HEK293 (cell line): ENCODE data around the gene OAT.

Experiments
- CTCF ChIA-PET: fragments of 350-600 bp; formaldehyde crosslinking; extraction: SDS; loops from one replicate; lab custom pipeline; 2021; ENCODE audit warnings: antibody characterized with exemption; lab: Yijun Ruan, JAX
- POLR2A ChIA-PET: fragments of 300-600 bp; formaldehyde crosslinking; extraction: SDS; loops from one replicate; lab custom pipeline; 2020; ENCODE audit warnings: antibody characterized with exemption, inconsistent platforms; lab: Yijun Ruan, JAX
- H3K27ac ChIP-seq: fragments of 200-500 bp; sonication (Bioruptor generic); 2 replicates; pipeline ENCODE4 v1.5.1; 2014; ENCODE audit warnings: low read depth, low read length, control low read depth, inconsistent platforms; ENCODE audit errors: extremely low read depth
- H3K36me3 ChIP-seq, 2 experiments: fragments of 200-500 bp in 1 of 2; sonication (Bioruptor generic) in 1 of 2; 1 replicate in 1 of 2; 2 replicates in 1 of 2; pipeline ENCODE4 v1.5.1; 2014 to 2017; ENCODE audit warnings: inconsistent platforms in 2 of 2, low read length in 2 of 2; ENCODE audit not compliant: control insufficient read depth in 2 of 2, insufficient read depth in 1 of 2
- H3K4me1 ChIP-seq: fragments of 200-500 bp; sonication (Bioruptor generic); 2 replicates; pipeline ENCODE4 v1.5.1; 2014; ENCODE audit warnings: mild to moderate bottlenecking, low read length, inconsistent platforms; ENCODE audit not compliant: control insufficient read depth, insufficient read depth
- H3K4me3 ChIP-seq: 2 replicates; pipeline ENCODE4 v1.5.1; 2011; ENCODE audit warnings: low read depth, mild to moderate bottlenecking, control low read depth, low read length, moderate library complexity
- H3K9me3 ChIP-seq: fragments of 200-500 bp; sonication (Bioruptor generic); 2 replicates; pipeline ENCODE4 v1.5.1; 2014; ENCODE audit warnings: low read depth, low read length, inconsistent platforms; ENCODE audit not compliant: control insufficient read depth, insufficient read depth
- AEBP2 ChIP-seq: fragments of 450-650 bp; formaldehyde crosslinking; IDR thresholded peaks from 2 replicates; pipeline ENCODE4 v1.5.1; 2016; ENCODE audit warnings: missing biosample characterization, missing genetic modification characterization, borderline replicate concordance
- ATF2 ChIP-seq: fragments of 450-650 bp; formaldehyde crosslinking; IDR thresholded peaks from 2 replicates; pipeline ENCODE4 v1.5.1; 2016; ENCODE audit warnings: missing biosample characterization, missing genetic modification characterization, low read depth
- ELK4 ChIP-seq: IDR thresholded peaks from 2 replicates; pipeline ENCODE4 v1.6.1; 2011; ENCODE audit warnings: mild to moderate bottlenecking, low read depth, low read length, borderline replicate concordance
- GFI1B ChIP-seq: fragments of 450-650 bp; formaldehyde crosslinking; IDR thresholded peaks from 2 replicates; pipeline ENCODE4 v1.5.1; 2016; ENCODE audit warnings: missing biosample characterization, missing genetic modification characterization
- GLI2 ChIP-seq: fragments of 450-650 bp; formaldehyde crosslinking; IDR thresholded peaks from 2 replicates; pipeline ENCODE4; 2017; ENCODE audit warnings: missing biosample characterization, missing genetic modification characterization, low read depth, borderline replicate concordance
- PRDM6 ChIP-seq: fragments of 450-650 bp; formaldehyde crosslinking; IDR thresholded peaks from 2 replicates; pipeline ENCODE4 v1.5.1; 2017; ENCODE audit warnings: missing biosample characterization, missing genetic modification characterization
- TRIM28 ChIP-seq: IDR thresholded peaks from 2 replicates; pipeline ENCODE4 v1.6.1; 2011; ENCODE audit warnings: low read length, control low read depth, borderline replicate concordance
- ZBTB10 ChIP-seq: fragments of 450-650 bp; formaldehyde crosslinking; IDR thresholded peaks from 2 replicates; pipeline ENCODE4 v1.5.1; 2016; ENCODE audit warnings: missing biosample characterization, missing genetic modification characterization
- ZBTB21 ChIP-seq: fragments of 450-650 bp; formaldehyde crosslinking; IDR thresholded peaks from 2 replicates; pipeline ENCODE4 v1.5.1; 2017; ENCODE audit warnings: missing biosample characterization, missing genetic modification characterization
- ZNF148 ChIP-seq: fragments of 450-650 bp; formaldehyde crosslinking; IDR thresholded peaks from 2 replicates; pipeline ENCODE4 v1.5.0; 2017; ENCODE audit warnings: missing biosample characterization, missing genetic modification characterization, borderline replicate concordance
- ZNF155 ChIP-seq: fragments of 450-650 bp; formaldehyde crosslinking; IDR thresholded peaks from 2 replicates; pipeline ENCODE4 v1.5.1; 2016; ENCODE audit warnings: missing biosample characterization, missing genetic modification characterization
- ZNF157 ChIP-seq: fragments of 450-650 bp; formaldehyde crosslinking; IDR thresholded peaks from 2 replicates; pipeline ENCODE4 v1.5.1; 2016; ENCODE audit warnings: missing biosample characterization, missing genetic modification characterization
- ZNF341 ChIP-seq: fragments of 450-650 bp; formaldehyde crosslinking; IDR thresholded peaks from 2 replicates; pipeline ENCODE4; 2016; ENCODE audit warnings: low read depth, missing biosample characterization, missing genetic modification characterization
- ZNF362 ChIP-seq: fragments of 450-650 bp; formaldehyde crosslinking; IDR thresholded peaks from 2 replicates; pipeline ENCODE4 v1.5.1; 2016; ENCODE audit warnings: missing biosample characterization, missing genetic modification characterization
- ZNF37A ChIP-seq: fragments of 450-650 bp; IDR thresholded peaks from 2 replicates; pipeline ENCODE4 v1.5.1; 2018; ENCODE audit warnings: missing biosample characterization, missing genetic modification characterization
- ZNF416 ChIP-seq: fragments of 450-650 bp; formaldehyde crosslinking; IDR thresholded peaks from 2 replicates; pipeline ENCODE4 v1.5.1; 2016; ENCODE audit warnings: missing biosample characterization, missing genetic modification characterization
- ZNF529 ChIP-seq: fragments of 450-650 bp; formaldehyde crosslinking; IDR thresholded peaks from 2 replicates; pipeline ENCODE4 v1.5.1; 2017; ENCODE audit warnings: missing genetic modification characterization, missing biosample characterization; ENCODE audit not compliant: insufficient replicate concordance
- ZNF596 ChIP-seq: fragments of 450-650 bp; IDR thresholded peaks from 2 replicates; pipeline ENCODE4 v1.5.0; 2018; ENCODE audit warnings: missing biosample characterization, mild to moderate bottlenecking, missing genetic modification characterization, moderate library complexity
- ZNF600 ChIP-seq: fragments of 450-650 bp; formaldehyde crosslinking; IDR thresholded peaks from 2 replicates; pipeline ENCODE4 v1.5.1; 2016; ENCODE audit warnings: missing biosample characterization, missing genetic modification characterization
- ZNF610 ChIP-seq: fragments of 450-650 bp; formaldehyde crosslinking; IDR thresholded peaks from 2 replicates; pipeline ENCODE4 v1.5.1; 2016; ENCODE audit warnings: missing biosample characterization, missing genetic modification characterization, borderline replicate concordance
- ZNF629 ChIP-seq: fragments of 450-650 bp; formaldehyde crosslinking; IDR thresholded peaks from 2 replicates; pipeline ENCODE4 v1.5.1; 2017; ENCODE audit warnings: missing biosample characterization, missing genetic modification characterization
- ZNF654 ChIP-seq: fragments of 450-650 bp; formaldehyde crosslinking; IDR thresholded peaks from 2 replicates; pipeline ENCODE4 v1.5.1; 2016; ENCODE audit warnings: low read depth, missing biosample characterization, missing genetic modification characterization
- ZNF747 ChIP-seq: fragments of 450-650 bp; formaldehyde crosslinking; IDR thresholded peaks from 2 replicates; pipeline ENCODE4 v1.5.1; 2016; ENCODE audit warnings: missing biosample characterization, missing genetic modification characterization

Gene OAT

GRCh38 chr10:124417895-124418725 lies 613 bp downstream of the OAT start (continued):
- TF ChIP-seq ZNF610 (tag by site-specific recombination) (no peak), ZBTB10 (tag by site-specific recombination) (no peak), ZNF529 (tag by site-specific recombination) (no peak), ZNF155 (tag by site-specific recombination) (no peak), ZNF600 (tag by site-specific recombination) (peak; percentile 59), ZNF341 (0 out of 2 replicates have a peak, but pooled peaks have one; percentile 10), ZNF654 (tag by site-specific recombination) (no peak), ZNF148 (tag by site-specific recombination) (no peak), AEBP2 (tag by site-specific recombination) (no peak)

- Histone ChIP-seq H3K36me3 (peaks cover 17 to 31% of the 10 kb centered on the region in 2 experiments; a peak in 2 of 3 replicates), H3K9me3 (no peaks in the 10 kb centered on the region), H3K4me3 (no peak overlapping the region; the same call in 1 of the 2 replicates), H3K4me1 (peaks cover 24% of the 10 kb centered on the region), H3K27ac (no peak overlapping the region)
- ChIA-PET POLR2A (interaction anchor here (0.6 to 2.5 kb wide), 3 partner anchors 12 to 621 kb away, joined by 3 to 23 read pairs (median 3); no protein-coding TSS in a partner anchor), CTCF (interaction anchor here (0.8 to 1.2 kb wide), 2 partner anchors 12 to 44 kb away, joined by 3 read pairs; no protein-coding TSS in a partner anchor)
- TF ChIP-seq ZNF747 (tag by site-specific recombination) = no peak
- TF ChIP-seq ZNF596 = no peak
- TF ChIP-seq GLI2 (tag by site-specific recombination) = no peak
- TF ChIP-seq ELK4 = no peak
- TF ChIP-seq ZNF362 (tag by site-specific recombination) = peak; percentile 12; the same call in 1 of the 2 replicates
- TF ChIP-seq GFI1B = no peak
- TF ChIP-seq ZNF629 (tag by site-specific recombination) = peak; percentile 76
- TF ChIP-seq ZNF37A (tag by site-specific recombination) = no peak
- peak; percentile 84 for TF ChIP-seq PRDM6
- TF ChIP-seq ZBTB21 = no peak
- no peak for TF ChIP-seq ZNF416 (tag by site-specific recombination)
- TF ChIP-seq ZNF157 (tag by site-specific recombination) = no peak
- TF ChIP-seq TRIM28 = no peak
- TF ChIP-seq ATF2 = peak; percentile 45; the same call in 1 of the 2 replicates
Measured at GRCh38 chr10:124416733-124417132, 2.0 kb downstream of the OAT start.
